GM12878 (cell line): ENCODE measurements around the gene PTPRF. TPM values are rescaled to one million over a fixed set of nuclear protein-coding genes. Genes with fewer than 3 reads are reported as not detected.

Experiments
- ATAC-seq: fragments of 200-7000 bp; cut with Tn5 transposase; 3 replicates; pipeline ENCODE4 v1.9.1; 2020; ENCODE audit warnings: mild to moderate bottlenecking, moderate library complexity
- BruUV-seq: library from RNA; stranded (reverse); fragments of 400-500 nt; replicated peaks from 2 replicates; lab custom pipeline; 2021; lab: Mats Ljungman, UMichigan
- CTCF ChIA-PET: fragments of 300-600 bp; sonication (Branson Sonifier 250); formaldehyde crosslinking; extraction: SDS; loops from one replicate; lab custom pipeline; 2021; ENCODE audit warnings: inconsistent platforms; lab: Yijun Ruan, JAX
- POLR2A ChIA-PET: fragments of 350-600 bp; formaldehyde crosslinking; extraction: SDS; loops from one replicate; lab custom pipeline; 2021; ENCODE audit warnings: inconsistent platforms; lab: Charles Lee
- RAD21 ChIA-PET: fragments of 300-600 bp; sonication (Branson Sonifier 250); formaldehyde crosslinking; loops from one replicate; lab custom pipeline; 2023; ENCODE audit warnings: antibody characterized with exemption; ENCODE audit not compliant: unreplicated experiment; lab: Charles Lee
- SMC1A ChIA-PET: fragments of 300-600 bp; sonication (Branson Sonifier 250); formaldehyde crosslinking; loops from one replicate; lab custom pipeline; 2023; ENCODE audit not compliant: unreplicated experiment, uncharacterized antibody; lab: Charles Lee
- DNase-seq: peaks from one replicate; pipeline ENCODE4 v3.0.0-alpha.2; 2011; ENCODE audit warnings: low read depth, low spot score
- FAIRE-seq: peaks from 3 replicates; lab custom pipeline; 2011; peaks lifted over from hg19 to GRCh38; lab: Jason Lieb, UNC
- H2AFZ ChIP-seq: 2 replicates; pipeline ENCODE4 v1.6.0; 2011; ENCODE audit warnings: low read depth, low read length, control low read depth; ENCODE audit not compliant: control insufficient read depth
- H3K27ac ChIP-seq: 2 replicates; pipeline ENCODE4 v1.5.1; 2011; ENCODE audit warnings: control low read depth; ENCODE audit not compliant: control insufficient read depth, insufficient read depth
- H3K27me3 ChIP-seq, 2 experiments: replicated peaks in 1 of 2; 2 replicates each; pipeline versions ENCODE4 v1.6.0 to v1.6.1; 2011; ENCODE audit warnings: low read length in 1 of 2; ENCODE audit not compliant: control insufficient read depth in 2 of 2, insufficient read depth in 2 of 2
- H3K36me3 ChIP-seq, 2 experiments: 2 replicates each; pipeline ENCODE4 v1.5.1; 2011; ENCODE audit warnings: low read length in 1 of 2; ENCODE audit not compliant: control insufficient read depth in 2 of 2, insufficient read depth in 2 of 2
- H3K4me1 ChIP-seq: 2 replicates; pipeline ENCODE4 v1.6.1; 2011; ENCODE audit warnings: mild to moderate bottlenecking, low read length, moderate library complexity, mixed read lengths; ENCODE audit not compliant: control insufficient read depth, insufficient read depth
- H3K4me2 ChIP-seq: 2 replicates; pipeline ENCODE4 v1.6.0; 2011; ENCODE audit warnings: control low read depth; ENCODE audit not compliant: control insufficient read depth, insufficient read depth
- H3K4me3 ChIP-seq: fragments of 200-600 bp; sonication (generic); 2 replicates; pipeline ENCODE4 v1.5.1; 2016
- H3K79me2 ChIP-seq: 2 replicates; pipeline ENCODE4 v1.6.0; 2011; ENCODE audit warnings: low read length; ENCODE audit not compliant: control insufficient read depth, insufficient read depth
- H3K9ac ChIP-seq: 2 replicates; pipeline ENCODE4 v1.8.0; 2011; ENCODE audit warnings: low read length, control low read depth, mixed read lengths; ENCODE audit not compliant: control insufficient read depth, insufficient read depth
- H3K9me3 ChIP-seq: replicated peaks from 3 replicates; pipeline ENCODE4 v1.5.1; 2011; ENCODE audit warnings: mild to moderate bottlenecking, low read length; ENCODE audit not compliant: control insufficient read depth, insufficient read depth
- H4K20me1 ChIP-seq: 2 replicates; pipeline ENCODE4 v1.6.0; 2011; ENCODE audit not compliant: control insufficient read depth, insufficient read depth
- CHD2 ChIP-seq: IDR thresholded peaks from 2 replicates; pipeline ENCODE4 v1.6.1; 2011; ENCODE audit warnings: low read depth, low read length, improper control_type of control experiment, borderline replicate concordance
- CTCF ChIP-seq, 3 experiments: IDR thresholded peaks in 2 of 3; conservative IDR thresholded peaks in 1 of 3; 2 replicates each; pipeline ENCODE4 v1.5.1; 2011; ENCODE audit warnings: low read depth in 3 of 3, low read length in 3 of 3, mild to moderate bottlenecking in 3 of 3, control low read depth in 2 of 3, moderate library complexity in 2 of 3, inconsistent platforms in 1 of 3, mixed read lengths in 1 of 3; ENCODE audit not compliant: control insufficient read depth in 2 of 3, insufficient read depth in 1 of 3; ENCODE audit errors: extremely low read depth in 1 of 3
- E2F4 ChIP-seq: IDR thresholded peaks from 2 replicates; pipeline ENCODE4 v1.6.1; 2012; ENCODE audit warnings: low read depth, low read length, improper control_type of control experiment
- EED ChIP-seq: sonication (generic); IDR thresholded peaks from 2 replicates; pipeline ENCODE4 v1.6.1; 2016; ENCODE audit warnings: antibody characterized with exemption, low read depth
- EP300 ChIP-seq, 2 experiments: fragments of 150-350 bp in 1 of 2; IDR thresholded peaks; 2 replicates each; pipeline ENCODE4 v1.6.1; 2011 to 2012; ENCODE audit warnings: low read depth in 2 of 2, low read length in 2 of 2, borderline replicate concordance in 1 of 2, improper control_type of control experiment in 1 of 2, inconsistent platforms in 1 of 2; ENCODE audit not compliant: control insufficient read depth in 1 of 2
- ESRRA ChIP-seq: IDR thresholded peaks from 2 replicates; pipeline ENCODE4 v1.6.1; 2012; ENCODE audit warnings: mild to moderate bottlenecking, low read length, improper control_type of control experiment
- EZH2 ChIP-seq: IDR thresholded peaks from 2 replicates; pipeline ENCODE4 v1.6.1; 2012; ENCODE audit warnings: low read depth, mild to moderate bottlenecking, control low read depth, inconsistent platforms, low read length, borderline replicate concordance; ENCODE audit not compliant: control insufficient read depth
- KAT2A ChIP-seq: conservative IDR thresholded peaks from 2 replicates; pipeline ENCODE4 v1.6.1; 2011; ENCODE audit warnings: low read depth, low read length; ENCODE audit not compliant: control insufficient read depth
- MEF2A ChIP-seq: IDR thresholded peaks from 2 replicates; pipeline ENCODE4 v1.6.1; 2011; ENCODE audit warnings: low read depth, mild to moderate bottlenecking, low read length, moderate library complexity; ENCODE audit not compliant: insufficient read depth
- NFYA ChIP-seq: IDR thresholded peaks from 2 replicates; pipeline ENCODE4 v1.6.1; 2011; ENCODE audit warnings: low read depth, mild to moderate bottlenecking, low read length, improper control_type of control experiment, borderline replicate concordance
- RFX5 ChIP-seq: IDR thresholded peaks from 2 replicates; pipeline ENCODE4 v1.6.1; 2011; ENCODE audit warnings: low read depth, low read length, improper control_type of control experiment
- SMAD5 ChIP-seq: IDR thresholded peaks from 2 replicates; pipeline ENCODE4 v1.6.1; 2016; ENCODE audit warnings: antibody characterized with exemption, low read depth
- ZBED1 ChIP-seq: IDR thresholded peaks from 2 replicates; pipeline ENCODE4 v1.6.1; 2016; ENCODE audit warnings: borderline replicate concordance
- WGBS: methylation state at CpG from one replicate; pipeline ENCODE4 v1.1.6; 2016; ENCODE audit warnings: low lambda C conversion rate; ENCODE audit not compliant: insufficient replicate concordance, insufficient coverage; ENCODE audit errors: missing lambda C conversion rate; 5-methylcytosine and 5-hydroxymethylcytosine counted together
- in situ Hi-C: fragments of 300-500 bp; cut with MboI; formaldehyde crosslinking; loops from 9 replicates; pipeline ENCODE4 v1.14.3; 2018; ENCODE audit warnings: mixed read lengths
- intact Hi-C: fragments of 100-400 bp; cut with micrococcal nuclease; formaldehyde crosslinking; loops from one replicate; pipeline ENCODE4 v1.14.2; 2022; ENCODE audit not compliant: unreplicated experiment
- polyA plus RNA-seq, 11 experiments: library from polyadenylated mRNA; depleted of rRNA in 4 of 11; unstranded in 6 of 11; stranded (reverse) in 5 of 11; fragments of >200 nt; fragmentation: Nextera tagmentation in 4 of 11; fragmentation: Illumina TruSeq in 1 of 11; extraction: Ambion mirVana in 4 of 11; extraction: Trizol in 1 of 11; gene quantifications; 1 replicate in 1 of 11; 2 replicates in 10 of 11; pipeline versions ENCODE4 v1.2.1 to v1.2.3, GENCODE V29; 2011 to 2016; ENCODE audit warnings: inconsistent platforms in 2 of 11, missing spikeins in 2 of 11, low read depth in 1 of 11
- total RNA-seq, 4 experiments: library from RNA; depleted of rRNA in 3 of 4; stranded (reverse); fragments of >200 nt in 3 of 4; fragmentation: Illumina TruSeq in 1 of 4; extraction: Trizol in 1 of 4; gene quantifications; 2 replicates each; pipeline versions ENCODE4 v1.2.1 to v1.2.3, GENCODE V29; 2013 to 2021
- TF ChIP-seq, protein P1 (sequence below): fragments of 450-650 bp; formaldehyde crosslinking; IDR thresholded peaks from 2 replicates; pipeline ENCODE4 v1.4.0; 2022; ENCODE audit warnings: mild to moderate bottlenecking, moderate library complexity

PTPRF gene
- total and polyA plus RNA-seq, 10 of the 15 experiments (the other 5 are each of a cell fraction or from before 2014, with no cell fraction given): 0.04 to 2.6 (median 0.32) TPM

GRCh38 chr1:43522431-43522775, 8.3 kb upstream of the PTPRF start (continued):
- TF ChIP-seq EP300 (IDR thresholded peaks at IDR 0.05; ENCODE audit: borderline replicate concordance in 1 of 2, control insufficient read depth in 1 of 2, low read depth in 2 of 2, low read length in 2 of 2) (no peak), CHD2 (no peak), E2F4 (no peak)
- TF ChIP-seq, all 136 proteins: peak for 0

- no peaks in the 10 kb centered on the region for H3K4me1 ChIP-seq
- no peak overlapping the region for H2AFZ ChIP-seq
- POLR2A ChIA-PET: no interaction called here
- RAD21 ChIA-PET: no interaction called here
- ATAC-seq (no peak), FAIRE-seq (no peak), DNase-seq (no peak)
- H3K9ac ChIP-seq: no peak overlapping the region
- intact Hi-C loops: no loop called here
- BruUV-seq: no TSS peak
- H3K27ac ChIP-seq: no peak overlapping the region
- H3K36me3 ChIP-seq: no peaks in the 10 kb centered on the region
- no peaks in the 10 kb centered on the region for H3K27me3 ChIP-seq
- in situ Hi-C loops: no loop called here
- H3K4me2 ChIP-seq: no peak overlapping the region
- no peak overlapping the region for H3K4me3 ChIP-seq
- CTCF ChIA-PET: interaction anchor here (1.3 kb wide), 1 partner anchor 240 kb away, joined by 4 read pairs; no protein-coding TSS in a partner anchor
- no peaks in the 10 kb centered on the region for H4K20me1 ChIP-seq
- no peaks in the 10 kb centered on the region for H3K9me3 ChIP-seq
- WGBS: 44% methylated on average over 13 of the region's 13 CpGs
- H3K79me2 ChIP-seq: no peaks in the 10 kb centered on the region
- SMC1A ChIA-PET: no interaction called here
- no peak for TF ChIP-seq ZBED1
- TF ChIP-seq CTCF (IDR thresholded peaks at IDR 0.05 in 2 of 3, conservative IDR thresholded peaks at IDR 0.05 in 1 of 3; ENCODE audit: control insufficient read depth in 2 of 3, extremely low read depth in 1 of 3, insufficient read depth in 1 of 3, low read depth in 3 of 3, low read length in 3 of 3): no peak
- TF ChIP-seq KAT2A: no peak
- TF ChIP-seq, protein P1, sequence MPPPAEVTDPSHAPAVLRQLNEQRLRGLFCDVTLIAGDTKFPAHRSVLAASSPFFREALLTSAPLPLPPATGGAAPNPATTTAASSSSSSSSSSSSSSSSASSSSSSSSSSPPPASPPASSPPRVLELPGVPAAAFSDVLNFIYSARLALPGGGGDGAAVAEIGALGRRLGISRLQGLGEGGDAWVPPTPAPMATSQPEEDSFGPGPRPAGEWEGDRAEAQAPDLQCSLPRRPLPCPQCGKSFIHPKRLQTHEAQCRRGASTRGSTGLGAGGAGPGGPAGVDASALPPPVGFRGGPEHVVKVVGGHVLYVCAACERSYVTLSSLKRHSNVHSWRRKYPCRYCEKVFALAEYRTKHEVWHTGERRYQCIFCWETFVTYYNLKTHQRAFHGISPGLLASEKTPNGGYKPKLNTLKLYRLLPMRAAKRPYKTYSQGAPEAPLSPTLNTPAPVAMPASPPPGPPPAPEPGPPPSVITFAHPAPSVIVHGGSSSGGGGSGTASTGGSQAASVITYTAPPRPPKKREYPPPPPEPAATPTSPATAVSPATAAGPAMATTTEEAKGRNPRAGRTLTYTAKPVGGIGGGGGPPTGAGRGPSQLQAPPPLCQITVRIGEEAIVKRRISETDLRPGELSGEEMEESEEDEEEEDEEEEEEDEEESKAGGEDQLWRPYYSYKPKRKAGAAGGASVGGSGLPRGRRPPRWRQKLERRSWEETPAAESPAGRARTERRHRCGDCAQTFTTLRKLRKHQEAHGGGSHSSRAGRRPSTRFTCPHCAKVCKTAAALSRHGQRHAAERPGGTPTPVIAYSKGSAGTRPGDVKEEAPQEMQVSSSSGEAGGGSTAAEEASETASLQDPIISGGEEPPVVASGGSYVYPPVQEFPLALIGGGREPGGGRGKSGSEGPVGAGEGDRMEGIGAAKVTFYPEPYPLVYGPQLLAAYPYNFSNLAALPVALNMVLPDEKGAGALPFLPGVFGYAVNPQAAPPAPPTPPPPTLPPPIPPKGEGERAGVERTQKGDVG (CRISPR knock-in tag): no peak
- TF ChIP-seq ESRRA: no peak
- no peak for TF ChIP-seq NFYA
- TF ChIP-seq SMAD5: no peak
- TF ChIP-seq RFX5: no peak
- no peak for TF ChIP-seq EZH2
- no peak for TF ChIP-seq EED
- TF ChIP-seq MEF2A: no peak
Measured at GRCh38 chr1:43522776-43523480, 7.8 kb upstream of the PTPRF start.
